IMR-90 (cell line): ENCODE data around the gene HDAC5. TPM values are rescaled to one million over a fixed set of nuclear protein-coding genes. Genes with fewer than 3 reads are reported as not detected.

Experiments used
- ATAC-seq: fragments of 200-7000 bp; cut with Tn5 transposase; 2 replicates; pipeline ENCODE4 v1.9.1; 2020; ENCODE audit warnings: low read depth, mild to moderate bottlenecking, moderate library complexity
- BruUV-seq: library from RNA; stranded (reverse); fragments of 400-500 nt; replicated peaks from 2 replicates; lab custom pipeline; 2021; lab: Mats Ljungman, UMichigan
- CTCF ChIA-PET: fragments of 300-600 bp; formaldehyde crosslinking; extraction: SDS; loops from one replicate; lab custom pipeline; 2021; ENCODE audit warnings: antibody characterized with exemption; lab: Yijun Ruan, JAX
- POLR2A ChIA-PET: fragments of 300-600 bp; sonication (Branson Sonifier 250); formaldehyde crosslinking; loops from one replicate; lab custom pipeline; 2022; ENCODE audit warnings: antibody characterized with exemption; ENCODE audit not compliant: unreplicated experiment; lab: Charles Lee
- DNase-seq: peaks from one replicate; pipeline ENCODE4 v3.0.0; 2013
- H2AFZ ChIP-seq: replicated peaks from 2 replicates; pipeline ENCODE3; 2013; ENCODE audit warnings: low read length, mild to moderate bottlenecking; ENCODE audit not compliant: poor library complexity
- H2AK5ac ChIP-seq: 2 replicates; pipeline ENCODE4 v1.6.1; 2013; ENCODE audit warnings: low read depth, low read length, inconsistent platforms
- H2AK9ac ChIP-seq: replicated peaks from 2 replicates; pipeline ENCODE3; 2013; ENCODE audit warnings: mild to moderate bottlenecking, low read depth, low read length, moderate library complexity; ENCODE audit not compliant: poor library complexity
- H2BK120ac ChIP-seq: 2 replicates; pipeline ENCODE4 v1.6.1; 2013; ENCODE audit warnings: low read depth, low read length, inconsistent platforms
- H2BK15ac ChIP-seq: 3 replicates; pipeline ENCODE4 v1.6.1; 2013; ENCODE audit warnings: low read depth, low read length, inconsistent platforms
- H2BK20ac ChIP-seq: 2 replicates; pipeline ENCODE4 v1.6.1; 2013; ENCODE audit warnings: low read depth, mild to moderate bottlenecking, inconsistent platforms, low read length, moderate library complexity
- H2BK5ac ChIP-seq: 2 replicates; pipeline ENCODE4 v1.6.1; 2013; ENCODE audit warnings: mild to moderate bottlenecking, low read depth, low read length, inconsistent platforms; ENCODE audit not compliant: poor library complexity, severe bottlenecking
- H3K14ac ChIP-seq: replicated peaks from 2 replicates; pipeline ENCODE4 v1.6.1; 2013; ENCODE audit warnings: low read depth, low read length, inconsistent platforms
- H3K18ac ChIP-seq: 2 replicates; pipeline ENCODE4 v1.6.1; 2013; ENCODE audit warnings: low read depth, low read length, control low read depth
- H3K23ac ChIP-seq: 2 replicates; pipeline ENCODE4 v1.6.1; 2013; ENCODE audit warnings: low read depth, low read length, inconsistent platforms
- H3K27ac ChIP-seq: 2 replicates; pipeline ENCODE4 v1.5.1; 2013; ENCODE audit warnings: mild to moderate bottlenecking, control low read depth, low read length; ENCODE audit not compliant: insufficient read depth
- H3K27me3 ChIP-seq: 2 replicates; pipeline ENCODE4 v1.6.1; 2013; ENCODE audit warnings: low read length; ENCODE audit not compliant: control insufficient read depth, insufficient read depth
- H3K36me3 ChIP-seq: 2 replicates; pipeline ENCODE4 v1.6.1; 2013; ENCODE audit warnings: low read length, mixed read lengths; ENCODE audit not compliant: control insufficient read depth, insufficient read depth
- H3K4ac ChIP-seq: 2 replicates; pipeline ENCODE4 v1.6.1; 2013; ENCODE audit warnings: low read depth, low read length, inconsistent platforms
- H3K4me1 ChIP-seq: 2 replicates; pipeline ENCODE4 v1.6.1; 2013; ENCODE audit warnings: low read length, mixed read lengths; ENCODE audit not compliant: control insufficient read depth, insufficient read depth
- H3K4me2 ChIP-seq: 2 replicates; pipeline ENCODE4 v1.6.1; 2013; ENCODE audit warnings: low read depth, mild to moderate bottlenecking, control low read depth, low read length, moderate library complexity
- H3K4me3 ChIP-seq: 2 replicates; pipeline ENCODE4 v1.5.1; 2013; ENCODE audit warnings: low read depth, mild to moderate bottlenecking, control low read depth, low read length, moderate library complexity; ENCODE audit not compliant: insufficient read depth
- H3K56ac ChIP-seq: 2 replicates; pipeline ENCODE4 v1.6.1; 2013; ENCODE audit warnings: low read length, inconsistent platforms; ENCODE audit not compliant: insufficient read depth; ENCODE audit errors: extremely low read depth
- H3K79me1 ChIP-seq, 2 experiments: 2 replicates each; pipeline ENCODE4 v1.6.1; 2013; ENCODE audit warnings: low read length in 2 of 2, inconsistent platforms in 1 of 2, low read depth in 1 of 2
- H3K9ac ChIP-seq: 2 replicates; pipeline ENCODE4 v1.6.1; 2013; ENCODE audit warnings: low read depth, low read length, control low read depth
- H3K9me1 ChIP-seq: 2 replicates; pipeline ENCODE4 v1.6.1; 2013; ENCODE audit warnings: low read length, inconsistent platforms; ENCODE audit not compliant: insufficient read depth
- H3K9me3 ChIP-seq: 2 replicates; pipeline ENCODE4 v1.6.1; 2013; ENCODE audit warnings: low read length; ENCODE audit not compliant: control insufficient read depth, insufficient read depth
- H4K20me1 ChIP-seq: 2 replicates; pipeline ENCODE4 v1.6.1; 2013; ENCODE audit warnings: low read length, inconsistent platforms; ENCODE audit not compliant: insufficient read depth
- H4K5ac ChIP-seq: 2 replicates; pipeline ENCODE4 v1.6.1; 2013; ENCODE audit warnings: mild to moderate bottlenecking, low read depth, low read length, control low read depth
- H4K8ac ChIP-seq, 2 experiments: 2 replicates each; pipeline ENCODE4 v1.6.1; 2013; ENCODE audit warnings: low read depth in 2 of 2, low read length in 2 of 2, control low read depth in 1 of 2, inconsistent platforms in 1 of 2
- H4K91ac ChIP-seq: 2 replicates; pipeline ENCODE4 v1.6.1; 2013; ENCODE audit warnings: low read depth, low read length, inconsistent platforms; ENCODE audit not compliant: insufficient read depth
- BHLHE40 ChIP-seq: fragments of 150-350 bp; IDR thresholded peaks from 2 replicates; pipeline ENCODE4 v1.6.1; 2016; ENCODE audit warnings: mild to moderate bottlenecking, low read depth, low read length
- CEBPB ChIP-seq: IDR thresholded peaks from 2 replicates; pipeline ENCODE4 v1.6.1; 2012; ENCODE audit warnings: low read depth, low read length, improper control_type of control experiment
- MXI1 ChIP-seq: IDR thresholded peaks from 2 replicates; pipeline ENCODE4 v1.6.1; 2012; ENCODE audit warnings: low read depth, mild to moderate bottlenecking, low read length, moderate library complexity, borderline replicate concordance
- POLR2A ChIP-seq: IDR thresholded peaks from 2 replicates; pipeline ENCODE4 v1.6.1; 2012; ENCODE audit warnings: mild to moderate bottlenecking, low read depth, low read length
- SMC3 ChIP-seq: fragments of 150-350 bp; IDR thresholded peaks from 2 replicates; pipeline ENCODE4 v1.6.1; 2016; ENCODE audit warnings: low read depth, mild to moderate bottlenecking, antibody characterized with exemption, low read length, moderate library complexity
- WGBS, 2 experiments: methylation state at CpG; one replicate each; pipeline versions ENCODE4 v1.1.5 to v1.1.7; 2013; ENCODE audit warnings: missing lambda C conversion rate in 2 of 2; ENCODE audit not compliant: insufficient read length in 1 of 2; ENCODE audit errors: extremely low coverage in 2 of 2; 5-methylcytosine and 5-hydroxymethylcytosine counted together
- dilution Hi-C: fragments of 300-500 bp; cut with HindIII; formaldehyde crosslinking; loops from one replicate; pipeline ENCODE4 v1.14.3; 2018; ENCODE audit warnings: low sequenced_read_pairs; ENCODE audit not compliant: unreplicated experiment
- in situ Hi-C: fragments of 300-500 bp; cut with MboI; formaldehyde crosslinking; loops from 3 replicates; pipeline ENCODE4 v1.14.3; 2019; ENCODE audit warnings: low sequenced_read_pairs, inconsistent platforms, mixed read lengths
- intact Hi-C: fragments of 100-400 bp; cut with micrococcal nuclease; formaldehyde crosslinking; loops from 2 replicates; pipeline ENCODE4 v1.10.0; 2022
- polyA plus RNA-seq, 3 experiments: library from polyadenylated mRNA; depleted of rRNA; stranded (reverse); fragments of >200 nt; gene quantifications; 2 replicates each; pipeline ENCODE4 v1.2.3, GENCODE V29; 2012; ENCODE audit warnings: low replicate concordance in 1 of 3
- total RNA-seq: library from RNA; depleted of rRNA; stranded (reverse); fragments of >200 nt; gene quantifications from 2 replicates; pipeline ENCODE4 v1.2.3, GENCODE V29; 2012

The HDAC5 gene
- total and polyA plus RNA-seq, 2 of the 4 experiments (the other 2 are of a cell fraction) = 47.0 to 61.3 TPM

DNA sequence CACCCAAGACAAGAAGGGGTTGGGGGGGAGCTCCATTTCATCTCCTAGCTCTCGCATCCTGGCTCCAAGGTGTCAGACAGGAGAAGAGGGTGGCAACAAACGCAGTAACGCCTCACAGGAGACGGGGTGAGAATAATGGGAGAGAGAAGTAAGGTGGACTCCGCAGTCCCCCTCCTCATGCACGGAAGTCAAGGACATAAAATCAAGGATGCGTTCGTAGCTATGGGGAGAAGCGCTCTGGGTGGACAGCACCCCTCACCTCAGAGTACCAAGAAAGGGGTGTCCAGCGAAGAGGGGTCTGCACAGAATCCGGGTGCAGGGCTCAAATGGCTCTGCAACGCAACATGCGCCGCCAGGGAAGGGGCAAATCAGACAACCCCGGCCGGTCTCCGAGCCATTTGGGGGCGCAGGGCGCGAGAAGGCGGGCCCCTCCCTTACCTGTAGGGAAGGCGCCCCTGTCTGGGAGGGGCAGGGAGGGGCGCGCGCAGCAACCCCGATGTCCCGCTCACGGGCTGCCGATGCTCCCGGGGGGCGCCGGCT is 555 bp downstream of the HDAC5 start:
- BruUV-seq = no TSS peak
- TF ChIP-seq CEBPB (no peak), MXI1 (no peak), SMC3 (no peak), BHLHE40 (no peak), POLR2A (no peak)
- dilution Hi-C loops (no loop called here), intact Hi-C loops (no loop called here), in situ Hi-C loops (no loop called here)
- no peak overlapping the region for H2BK20ac ChIP-seq
- no peaks in the 10 kb centered on the region for H3K36me3 ChIP-seq
- peak overlapping the region; percentile 7 for H2BK5ac ChIP-seq
- ChIA-PET POLR2A (interaction anchor here (0.5 to 0.6 kb wide), 2 partner anchors 54 to 762 kb away, joined by 3 read pairs; no protein-coding TSS in a partner anchor), CTCF (interaction anchor here (1.0 to 1.3 kb wide), 2 partner anchors 7 to 15 kb away, joined by 4 to 5 read pairs; no protein-coding TSS in a partner anchor)
- WGBS, 2 experiments = no CpG with 5 or more reads among the region's 32 CpGs
- H2BK120ac ChIP-seq = no peak overlapping the region
- no peak overlapping the region for H3K18ac ChIP-seq
- H3K27me3 ChIP-seq = no peaks in the 10 kb centered on the region
- H2AK9ac ChIP-seq = peak overlapping the region; percentile 90
- no peak overlapping the region for H3K27ac ChIP-seq
- peak overlapping the region; percentile 93 for H2AFZ ChIP-seq
- H3K9ac ChIP-seq = peak overlapping the region; percentile 67
- H3K4me3 ChIP-seq = peak overlapping the region; percentile 78
- H4K8ac ChIP-seq = no peak overlapping the region
- no peaks in the 10 kb centered on the region for H3K9me3 ChIP-seq
- H2BK15ac ChIP-seq = no peak overlapping the region
- peak overlapping the region; percentile 99 for H3K4me2 ChIP-seq
- peak overlapping the region; percentile 68; the same call in 1 of the 2 replicates for H3K4ac ChIP-seq
- H3K79me1 ChIP-seq = peaks cover 7 to 56% of the 10 kb centered on the region in 2 experiments
- peak overlapping the region; percentile 35; the same call in 1 of the 2 replicates for H2AK5ac ChIP-seq
- peaks cover 5% of the 10 kb centered on the region; the same call in 1 of the 2 replicates for H3K4me1 ChIP-seq
- no peak overlapping the region for H4K5ac ChIP-seq
- peak overlapping the region; percentile 98 for H3K23ac ChIP-seq
- no peak overlapping the region for H4K91ac ChIP-seq
- ATAC-seq = no peak
- no peak for DNase-seq
- H3K14ac ChIP-seq = peak overlapping the region; percentile 90
- H3K9me1 ChIP-seq = peaks cover 14% of the 10 kb centered on the region
- H4K20me1 ChIP-seq = peaks cover 39% of the 10 kb centered on the region
- H3K56ac ChIP-seq = no peak overlapping the region
